GM19043 (cell line): Measurements from ENCODE around the gene NOTCH1.
"Not testable (repeated sequence)": the region's sequence is repeated elsewhere in the genome, so short reads cannot be mapped to it uniquely, and the experiment has no call there.

Experiments used
- ATAC-seq: cut with Tn5 transposase; IDR thresholded peaks from one replicate; pipeline ENCODE4 v1.9.1; 2021; ENCODE audit warnings: low read depth; ENCODE audit not compliant: unreplicated experiment

NOTCH1 gene

DNA sequence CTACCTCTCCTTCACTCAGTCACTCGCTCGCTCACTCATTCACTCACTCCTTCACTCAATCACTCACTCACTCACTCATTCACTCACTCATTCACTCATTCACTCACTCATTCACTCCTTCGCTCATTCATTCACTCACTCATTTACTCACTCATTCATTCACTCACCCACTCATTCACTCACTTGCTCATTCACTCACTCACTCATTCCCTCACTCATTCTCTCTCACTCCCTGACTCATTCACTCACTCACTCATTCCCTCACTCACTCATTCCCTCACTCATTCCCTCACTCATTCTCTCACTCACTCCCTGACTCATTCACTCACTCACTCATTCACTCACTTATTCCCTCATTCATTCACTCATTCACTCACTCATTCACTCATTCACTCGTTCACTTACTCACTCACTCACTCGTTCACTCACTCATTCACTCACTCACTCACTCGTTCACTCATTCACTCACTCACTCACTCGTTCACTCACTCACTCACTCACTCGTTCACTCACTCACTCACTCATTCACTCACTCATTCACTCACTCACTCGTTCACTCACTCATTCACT lies 33.9 kb upstream of the NOTCH1 start:
- ATAC-seq = not testable (repeated sequence)

DNA sequence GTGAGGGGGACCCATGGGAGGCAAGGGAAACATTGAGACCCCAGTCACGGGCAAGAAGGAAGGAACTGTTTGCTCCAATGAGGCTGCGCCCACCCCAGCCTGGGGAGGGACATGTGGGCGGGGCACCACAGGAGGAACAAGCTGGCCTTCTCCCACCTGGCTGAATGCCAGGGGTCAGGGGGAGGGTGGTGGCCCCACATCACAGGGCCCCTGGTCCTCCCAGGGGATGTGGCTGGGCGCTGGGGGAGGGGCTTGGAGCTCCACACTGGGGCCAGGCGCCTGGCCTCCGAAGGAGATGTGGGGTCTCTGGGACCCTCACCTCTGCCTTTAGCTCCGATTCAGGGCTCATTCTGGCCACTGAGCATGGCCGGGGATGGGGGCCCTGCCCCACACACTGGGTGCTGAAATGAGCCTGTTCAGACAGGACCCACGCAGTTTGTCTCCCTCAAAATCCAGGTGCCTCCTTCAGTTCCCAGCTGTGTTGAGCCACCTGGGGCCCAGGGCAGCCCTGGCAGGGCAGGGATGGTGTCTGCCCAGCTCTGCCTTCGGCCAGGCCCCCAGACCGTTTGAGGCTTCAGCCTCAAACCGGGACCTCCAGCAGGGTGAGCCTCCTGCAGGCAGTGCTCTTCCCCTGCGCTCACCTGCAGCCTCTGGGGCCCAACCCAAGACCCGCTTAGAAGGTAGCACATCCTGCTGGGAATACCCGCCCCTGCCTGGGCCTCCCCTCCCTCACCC lies 33.2 kb upstream of the NOTCH1 start:
- no peak for ATAC-seq

DNA sequence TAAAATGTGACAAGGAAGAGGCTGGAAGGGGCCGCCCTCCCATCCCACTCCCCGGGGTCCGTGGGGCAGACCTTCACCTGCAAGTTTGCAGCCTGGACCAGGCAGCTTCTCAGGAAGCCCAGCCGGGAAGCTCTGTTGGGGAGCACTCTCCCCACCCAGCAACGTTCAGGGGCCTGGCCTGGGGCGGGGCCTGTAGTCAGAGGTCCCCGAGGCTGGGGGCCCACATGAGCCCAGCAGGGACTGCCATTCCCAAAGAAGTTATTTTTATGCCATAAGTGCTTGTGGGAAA lies 32.7 kb upstream of the NOTCH1 start:
- ATAC-seq = no peak

DNA sequence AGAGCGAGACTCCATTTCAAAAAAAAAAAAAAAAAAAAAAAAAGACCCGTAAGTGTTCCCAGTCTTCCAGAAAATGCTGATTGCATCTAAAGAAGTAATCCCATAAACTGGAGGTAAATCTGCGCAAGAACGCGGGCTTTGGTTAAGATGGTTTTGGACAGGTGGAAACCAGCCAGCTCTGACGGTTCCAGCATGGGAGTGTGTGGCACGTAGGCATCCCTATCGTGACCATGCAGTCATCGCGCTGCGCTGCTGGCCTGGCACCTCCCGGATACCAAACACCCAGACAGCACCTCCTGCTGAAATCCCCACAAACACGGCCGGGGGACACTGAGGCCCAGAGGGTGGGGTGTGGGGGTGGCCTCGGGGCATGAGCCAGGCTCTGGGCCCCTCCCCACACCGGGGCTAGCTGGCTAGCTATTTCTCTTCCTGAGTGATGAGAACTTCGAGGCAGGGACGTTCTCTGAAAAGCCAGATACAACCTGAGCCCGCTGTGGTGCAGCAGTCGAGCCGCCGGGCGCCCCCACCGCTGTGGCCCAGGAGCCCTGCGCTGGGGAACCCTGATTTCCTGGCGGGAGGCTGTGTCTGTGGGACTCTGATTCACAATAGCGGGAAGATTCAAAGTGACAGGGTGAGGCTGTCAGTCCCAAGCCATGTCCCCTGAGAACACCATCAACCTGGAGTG lies 32.2 kb upstream of the NOTCH1 start:
- no peak for ATAC-seq

DNA sequence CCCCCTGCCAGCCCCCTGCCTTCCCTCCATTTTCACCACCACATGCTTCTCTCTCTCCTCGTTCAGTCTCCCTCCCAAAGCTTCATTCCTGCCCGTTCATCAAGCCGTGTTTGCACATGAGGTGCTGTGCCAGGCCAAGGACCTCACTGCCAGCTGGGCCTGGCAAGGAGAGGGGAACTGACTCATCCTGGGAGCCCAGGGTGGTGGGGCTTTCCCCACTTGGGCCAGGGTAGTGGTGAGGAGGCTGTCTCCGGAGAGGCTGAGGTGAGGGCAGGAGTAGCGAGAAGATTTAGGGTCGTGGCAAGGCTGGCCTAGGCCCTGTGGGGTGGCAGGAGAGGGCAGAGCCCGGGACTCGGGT lies 30.4 kb upstream of the NOTCH1 start:
- no peak for ATAC-seq

DNA sequence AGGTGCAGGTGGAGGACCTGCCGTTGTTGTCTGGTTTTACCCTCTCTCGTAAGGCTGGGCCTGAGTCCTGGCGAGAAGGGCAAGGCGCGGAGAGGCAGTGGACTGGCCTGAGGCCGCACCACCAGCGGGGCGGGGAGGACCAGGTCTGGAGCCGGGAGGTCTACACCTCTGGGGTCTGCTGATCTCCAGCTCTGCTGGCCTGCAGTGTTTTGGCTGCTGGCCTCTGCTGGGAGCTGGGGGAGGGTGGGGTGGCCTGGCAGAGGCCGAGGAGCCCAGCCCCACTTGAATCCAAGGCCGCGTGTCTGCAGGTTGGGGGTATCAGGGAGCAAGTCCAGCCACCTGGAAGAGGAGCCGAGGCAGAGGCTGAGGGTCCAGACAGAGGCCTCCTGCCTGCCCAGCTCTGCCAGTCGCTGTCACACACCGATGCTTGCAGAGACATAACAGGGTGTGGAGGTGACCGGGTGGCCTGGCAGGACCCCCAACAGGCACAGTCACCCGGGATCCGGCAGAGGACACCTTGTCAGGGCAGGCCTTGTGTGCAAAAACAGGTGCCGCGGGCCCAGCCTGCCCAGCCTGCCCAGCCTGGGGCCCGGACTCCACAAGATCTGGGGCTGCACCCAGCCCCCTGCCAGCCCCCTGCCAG lies 29.9 kb upstream of the NOTCH1 start:
- ATAC-seq = no peak

DNA sequence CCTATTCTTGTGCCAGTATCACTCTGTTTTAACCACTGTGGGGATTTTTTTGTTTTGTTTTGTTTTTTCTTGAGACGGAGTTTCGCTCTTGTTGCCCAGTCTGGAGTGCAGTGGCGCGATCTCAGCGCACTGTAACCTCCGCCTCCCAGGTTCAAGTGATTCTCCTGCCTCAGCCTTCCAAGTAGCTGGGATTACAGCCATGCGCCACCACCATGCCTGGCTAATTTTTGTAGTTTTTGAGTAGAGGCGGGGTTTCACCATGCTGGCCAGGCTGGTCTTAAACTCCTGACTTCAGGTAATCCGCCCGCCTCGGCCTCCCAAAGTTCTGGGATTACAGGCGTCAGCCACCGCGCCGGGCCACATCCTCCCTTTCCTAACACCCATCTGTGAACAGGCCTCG lies 28.8 kb upstream of the NOTCH1 start:
- not testable (repeated sequence) for ATAC-seq

DNA sequence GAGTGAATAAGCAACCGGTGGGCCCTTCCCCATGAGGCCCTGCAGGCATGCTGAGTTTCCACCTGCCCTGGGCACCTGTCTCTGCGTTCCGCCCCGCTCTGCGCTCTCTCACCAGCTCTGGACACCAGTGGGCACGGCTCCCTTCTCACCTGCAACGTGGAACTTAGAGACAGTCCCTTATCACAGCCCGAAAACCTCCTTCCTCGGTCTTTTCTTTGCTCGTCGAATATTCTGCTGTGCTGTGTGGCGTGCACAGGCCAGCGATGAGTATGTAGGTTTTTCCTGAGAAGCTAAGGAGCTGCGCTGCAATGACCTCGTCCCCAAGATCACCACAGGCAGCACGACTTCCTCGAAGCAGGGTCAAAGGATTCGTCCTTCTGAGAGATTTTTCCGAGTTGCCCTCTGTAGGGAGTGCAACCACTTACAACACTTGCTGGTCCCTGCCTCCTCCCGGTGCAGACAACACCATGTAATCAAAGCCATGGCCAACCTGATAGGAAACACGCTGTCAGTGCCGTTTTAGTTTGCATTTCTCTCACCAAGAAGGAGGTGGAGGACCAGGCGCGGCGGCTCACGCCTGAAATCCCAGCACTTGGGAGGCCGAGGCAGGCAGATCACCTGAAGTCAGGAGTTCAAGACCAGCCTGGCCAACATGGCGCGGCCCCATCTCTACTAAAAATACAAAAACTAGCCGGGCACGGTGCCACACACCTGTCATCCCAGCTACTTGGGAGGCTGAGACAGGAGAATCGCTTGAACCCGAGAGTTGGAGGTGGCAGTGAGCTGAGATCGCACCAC lies 27.2 kb upstream of the NOTCH1 start:
- ATAC-seq = no peak

DNA sequence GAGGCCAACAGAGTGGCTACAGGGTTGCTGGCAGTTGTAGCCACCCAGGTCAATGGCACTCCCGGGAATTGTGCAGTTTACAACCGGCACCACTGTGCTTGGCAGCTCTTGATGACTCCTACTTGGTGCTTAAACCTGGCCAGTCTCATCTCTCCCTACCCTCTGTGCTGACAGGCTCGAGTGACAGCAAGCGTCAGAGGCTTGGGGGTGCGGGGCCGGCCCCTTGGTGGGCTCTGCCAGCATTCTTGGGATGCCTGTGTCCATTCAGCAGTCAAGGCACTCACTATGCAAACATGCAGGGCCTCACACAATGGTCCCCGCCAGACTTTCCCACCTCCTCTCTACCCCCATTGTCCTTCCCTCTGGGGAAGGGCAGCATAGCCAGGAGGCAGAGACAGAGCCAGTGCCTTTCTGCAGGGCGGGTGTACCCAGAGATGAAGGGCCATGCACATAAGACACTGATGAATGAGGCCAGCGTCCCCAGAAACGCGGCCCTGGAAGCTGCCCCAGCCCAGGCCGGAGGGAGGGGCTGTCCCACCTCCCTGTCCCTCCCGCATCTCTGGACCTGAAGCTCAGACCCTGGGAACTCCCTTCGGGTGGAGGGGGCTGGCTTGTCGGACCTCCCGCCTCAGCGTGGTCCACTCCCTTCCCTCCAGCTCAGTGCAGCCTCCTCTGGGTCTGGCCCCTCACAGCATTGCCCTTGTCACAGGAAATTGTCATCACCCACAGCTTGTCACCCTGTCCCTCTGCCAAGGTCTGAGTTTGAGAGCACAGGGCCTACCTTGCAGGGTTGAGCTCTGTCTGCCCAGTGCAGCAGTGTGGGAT lies 26.4 kb upstream of the NOTCH1 start:
- ATAC-seq = no peak

DNA sequence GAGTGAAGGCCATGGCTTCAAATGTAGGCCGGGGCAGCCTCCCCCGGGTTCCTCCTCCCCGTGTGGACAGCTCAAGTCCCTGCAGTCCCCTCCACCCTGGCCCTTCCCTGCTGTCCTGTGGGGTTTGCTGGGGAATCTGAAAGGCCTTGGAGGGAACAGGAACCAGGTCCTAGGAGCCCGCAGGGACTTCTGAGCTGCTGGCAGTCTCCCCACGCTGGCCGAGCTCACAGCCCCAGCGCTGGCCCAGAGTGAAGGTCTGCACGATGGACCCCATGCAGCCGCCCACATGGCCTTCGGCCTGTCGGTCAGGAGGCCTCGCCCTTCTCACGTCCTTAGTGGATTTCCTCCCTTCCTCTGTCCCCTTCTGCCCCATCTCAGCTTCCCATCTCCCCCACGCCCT lies 25.7 kb upstream of the NOTCH1 start:
- no peak for ATAC-seq

DNA sequence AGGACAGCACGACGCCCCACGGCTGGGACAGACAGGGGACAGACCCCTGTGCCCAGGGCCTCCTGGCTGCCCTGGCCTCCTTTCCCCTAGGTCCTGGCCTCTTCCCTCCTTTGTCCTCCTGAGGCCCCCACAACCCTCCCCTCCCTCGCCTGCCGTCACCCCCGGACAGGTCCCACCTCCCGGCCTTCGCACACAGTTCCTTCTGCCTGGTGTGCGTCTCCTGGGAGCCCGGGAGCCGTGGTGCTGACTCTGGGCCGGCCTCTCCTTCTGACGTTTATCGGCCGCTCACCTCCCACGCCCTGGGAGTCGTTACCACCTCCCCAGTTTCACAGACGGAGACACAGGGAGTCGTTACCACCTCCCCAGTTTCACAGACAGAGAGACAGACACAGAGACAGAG lies 25.1 kb upstream of the NOTCH1 start:
- no peak for ATAC-seq

DNA sequence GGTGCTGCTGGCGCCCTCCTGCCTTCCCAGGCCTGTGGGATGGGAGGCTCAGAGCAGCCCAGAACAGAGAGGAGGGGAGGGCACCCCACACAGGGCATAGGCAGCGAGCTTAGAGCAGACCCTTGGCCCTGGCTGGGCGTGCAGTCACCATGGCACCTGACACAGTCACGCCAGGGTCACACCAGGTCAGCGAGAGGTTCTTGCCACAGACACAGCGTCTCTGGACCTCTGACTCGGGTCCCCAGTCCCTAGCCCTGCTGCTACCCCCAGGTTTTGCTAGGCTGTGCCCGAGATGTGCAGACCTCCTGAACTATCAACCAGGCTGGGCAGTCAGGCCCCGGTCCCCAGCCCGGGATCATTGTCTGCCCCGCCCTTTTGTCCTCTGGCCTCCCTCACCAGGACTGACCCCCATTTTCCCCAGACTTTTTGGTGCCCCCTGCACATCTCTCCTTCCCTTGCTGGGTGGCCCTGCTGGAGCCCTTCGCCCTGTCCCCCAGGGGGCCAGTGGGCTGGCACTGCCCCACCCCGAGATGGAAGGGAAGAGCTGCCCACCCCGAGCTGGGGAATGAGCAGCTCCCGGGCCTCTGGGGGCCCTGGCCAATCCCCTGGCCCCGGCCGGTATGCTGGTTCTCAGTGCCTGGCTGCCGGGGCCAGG lies 24.5 kb upstream of the NOTCH1 start:
- no peak for ATAC-seq

DNA sequence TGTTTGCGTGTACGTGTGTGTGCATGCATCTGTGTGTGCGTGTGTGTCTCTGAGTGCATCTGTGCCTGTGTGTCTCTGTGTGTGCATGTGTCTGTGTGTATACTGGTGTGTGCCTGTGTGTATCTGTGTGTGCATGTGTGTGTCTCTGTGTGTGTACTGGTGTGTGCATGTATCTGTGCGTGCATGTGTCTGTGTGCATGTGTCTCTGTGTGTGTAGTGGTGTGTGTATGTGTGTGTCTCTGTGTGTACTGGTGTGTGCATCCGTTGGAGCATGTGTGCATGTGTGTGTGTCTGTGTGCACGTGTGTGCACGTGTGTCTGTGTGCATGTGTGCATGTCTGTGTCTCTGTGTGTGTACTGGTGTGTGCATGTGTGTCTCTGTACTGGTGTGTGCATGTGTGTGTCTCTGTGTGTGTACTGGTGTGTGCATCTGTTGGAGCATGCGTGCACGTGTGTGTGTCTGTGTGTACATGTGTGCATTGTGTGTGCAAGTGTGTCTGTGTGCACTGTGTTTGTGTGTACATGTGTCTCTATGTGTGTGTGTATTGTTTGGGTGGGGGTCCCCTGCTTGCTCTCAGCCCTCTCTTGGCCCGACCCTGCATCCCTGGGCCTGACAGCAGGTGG lies 23.8 kb upstream of the NOTCH1 start:
- ATAC-seq = no peak

DNA sequence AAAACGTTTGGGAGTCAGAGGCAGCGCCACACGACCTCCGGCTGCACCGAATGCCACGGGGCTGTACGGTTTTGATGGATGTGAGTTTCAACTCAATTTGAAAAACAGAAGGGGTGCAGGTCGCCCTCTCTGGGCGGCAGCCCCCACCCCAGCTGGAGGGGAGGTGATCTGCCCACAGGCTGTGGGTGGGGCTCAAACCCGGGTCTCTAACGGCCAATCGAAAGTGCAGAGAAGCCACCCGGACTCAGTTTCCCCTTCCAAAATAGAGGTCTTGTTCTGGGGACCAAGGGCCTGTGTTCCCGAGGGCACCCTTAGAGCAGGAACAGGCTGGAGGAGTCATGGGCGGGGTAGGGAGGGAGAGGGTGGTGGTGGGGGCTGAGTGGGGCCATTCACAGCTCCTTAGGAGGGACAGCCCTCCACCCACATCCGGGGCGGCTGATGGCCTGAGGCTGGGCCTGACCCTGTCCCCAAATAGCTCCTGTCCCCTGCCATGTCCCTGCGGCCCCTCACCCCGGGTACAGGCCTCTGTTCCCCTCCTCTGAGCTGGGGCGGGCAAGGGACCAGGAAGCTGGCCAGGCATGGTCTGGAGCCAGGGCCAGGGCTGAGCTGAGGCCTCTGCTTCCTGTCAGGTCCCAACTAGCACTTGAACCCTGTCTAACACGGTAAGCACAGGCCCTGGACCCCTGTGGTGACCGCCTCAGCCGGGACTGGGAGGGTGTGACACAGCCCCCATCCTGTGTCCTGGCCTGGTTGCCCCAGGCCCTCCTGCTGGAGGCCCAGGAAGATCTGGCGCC lies 22.6 kb upstream of the NOTCH1 start:
- no peak for ATAC-seq

DNA sequence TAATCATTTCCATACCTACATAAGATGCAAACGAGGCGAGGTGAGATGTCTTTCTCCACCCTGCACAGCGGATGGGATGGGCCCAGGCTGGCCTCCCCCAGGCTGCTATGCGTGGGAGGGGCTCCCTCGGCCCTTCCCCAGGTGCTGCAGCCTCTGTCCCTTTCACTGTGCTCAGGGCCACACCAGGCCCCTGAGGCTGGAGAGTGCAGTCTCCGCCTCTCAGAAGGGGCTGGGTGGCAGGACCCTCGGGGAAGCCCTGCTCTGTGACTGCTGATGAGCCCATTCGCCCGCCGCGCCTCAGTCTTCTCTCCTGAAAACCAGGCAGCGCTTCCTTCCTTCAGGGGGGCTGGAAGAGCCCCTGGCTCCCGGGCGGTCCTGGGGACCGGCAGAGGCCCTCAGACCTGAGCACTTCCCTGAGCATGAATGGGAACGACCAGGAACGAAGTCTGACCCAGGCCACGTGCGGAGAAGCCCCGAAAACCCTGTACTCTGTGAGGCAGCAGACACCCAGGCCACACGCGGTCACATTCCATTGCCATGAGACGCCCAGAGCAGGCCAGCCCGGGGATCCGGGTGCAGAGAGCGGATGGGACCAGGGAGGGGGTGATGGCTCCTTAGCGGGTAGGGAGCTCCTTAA lies 21.9 kb upstream of the NOTCH1 start:
- ATAC-seq = no peak

DNA sequence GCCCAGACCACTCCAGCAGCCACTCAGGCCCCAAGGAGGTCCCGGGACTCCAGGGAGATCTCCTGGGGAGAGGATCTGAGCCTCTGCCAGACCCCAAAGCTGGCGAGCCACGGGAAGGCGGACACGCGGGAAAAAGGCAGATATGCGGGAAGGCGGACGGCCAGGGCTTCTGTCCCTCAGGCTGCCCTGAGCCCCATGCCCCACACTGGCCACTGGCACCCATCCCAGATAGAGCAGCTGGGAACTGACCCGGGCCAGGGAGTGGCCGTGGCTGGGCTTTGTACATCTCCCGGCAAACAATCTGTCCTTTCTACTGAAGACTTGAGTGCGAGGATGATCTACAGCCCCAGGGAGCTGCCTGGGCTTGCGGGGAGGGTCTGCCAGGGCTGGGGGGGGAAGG lies 21.1 kb upstream of the NOTCH1 start:
- no peak for ATAC-seq

DNA sequence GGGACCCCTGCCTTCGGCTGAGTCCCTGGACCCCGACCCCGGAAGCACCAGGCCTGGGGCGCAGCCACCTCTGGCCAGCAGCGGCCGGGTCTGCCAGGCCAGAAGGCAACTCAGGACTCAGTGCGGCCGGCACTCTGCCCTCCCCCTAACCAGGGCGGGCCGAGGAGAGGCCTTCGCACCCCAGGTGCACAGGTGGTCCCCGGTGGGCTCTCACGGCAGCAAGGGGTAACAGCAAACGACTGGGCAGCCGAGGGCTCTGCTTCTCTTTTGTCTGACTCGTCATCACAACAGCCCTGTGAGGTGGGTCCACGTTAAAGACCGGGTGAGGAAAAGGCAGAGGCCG lies 20.7 kb upstream of the NOTCH1 start:
- no peak for ATAC-seq
